H1 (cell line): Measurements from ENCODE around the gene PBOV1. TPM values are rescaled to one million over a fixed set of nuclear protein-coding genes. Genes with fewer than 3 reads are reported as not detected.

ENCODE experiments used
- CBX5 ChIP-seq: fragments of 300-800, 300-1000 bp; sonication (generic); IDR thresholded peaks from 2 replicates; pipeline ENCODE4 v1.7.1; 2016; ENCODE audit warnings: antibody characterized with exemption, low read length, low read depth
- FOSL1 ChIP-seq: IDR thresholded peaks from 2 replicates; pipeline ENCODE4 v1.6.1; 2011; ENCODE audit warnings: mild to moderate bottlenecking, low read depth, low read length, moderate library complexity; ENCODE audit not compliant: insufficient read depth
- GABPA ChIP-seq: IDR thresholded peaks from 2 replicates; pipeline ENCODE4 v1.6.1; 2011; ENCODE audit warnings: mild to moderate bottlenecking, low read length, moderate library complexity, borderline replicate concordance; ENCODE audit not compliant: insufficient read depth
- HDAC6 ChIP-seq: IDR thresholded peaks from one replicate; pipeline ENCODE4 v1.7.1; 2012; ENCODE audit warnings: low read depth, mild to moderate bottlenecking, inconsistent platforms, low read length, moderate library complexity
- KDM4A ChIP-seq: IDR thresholded peaks from one replicate; pipeline ENCODE4 v1.7.1; 2012; ENCODE audit warnings: low read depth, mild to moderate bottlenecking, moderate library complexity, low read length, inconsistent platforms; ENCODE audit not compliant: severe bottlenecking
- SAP30 ChIP-seq: fragments of 300-600 bp; sonication (generic); IDR thresholded peaks from 2 replicates; pipeline ENCODE4 v1.7.1; 2012; ENCODE audit warnings: low read length, moderate library complexity, mild to moderate bottlenecking, inconsistent platforms; ENCODE audit not compliant: insufficient read depth, insufficient replicate concordance
- TAF7 ChIP-seq: optimal IDR thresholded peaks from 2 replicates; pipeline ENCODE3; 2011; ENCODE audit warnings: low read depth, mild to moderate bottlenecking, inconsistent platforms, low read length, moderate library complexity, borderline replicate concordance
- ZNF274 ChIP-seq: IDR thresholded peaks from 2 replicates; pipeline ENCODE4 v1.7.0; 2012; ENCODE audit warnings: low read length, borderline replicate concordance; ENCODE audit errors: extremely low read depth
- polyA plus RNA-seq, 7 experiments: library from polyadenylated mRNA; depleted of rRNA in 3 of 7; stranded (reverse) in 5 of 7; unstranded in 2 of 7; fragments of >200 nt in 5 of 7; fragments of 200-250 nt in 2 of 7; gene quantifications; 1 replicate in 5 of 7; 2 replicates in 1 of 7; 4 replicates in 1 of 7; pipeline versions ENCODE4 v1.2.1 to v1.2.3, GENCODE V29; 2011 to 2013; ENCODE audit warnings: missing spikeins in 2 of 7, mixed read lengths in 2 of 7
- total RNA-seq: library from RNA; stranded (reverse); fragmentation: NEBNext Ultra II Directional; extraction: Animal tissue kit (Norgen Biotek cat#: 25700); gene quantifications from 2 replicates; pipeline ENCODE4 v1.2.1, GENCODE V29; 2021

The PBOV1 gene
- total and polyA plus RNA-seq, 2 of the 8 experiments (the other 6 are each of a cell fraction or from before 2014, with no cell fraction given) = not detected

DNA sequence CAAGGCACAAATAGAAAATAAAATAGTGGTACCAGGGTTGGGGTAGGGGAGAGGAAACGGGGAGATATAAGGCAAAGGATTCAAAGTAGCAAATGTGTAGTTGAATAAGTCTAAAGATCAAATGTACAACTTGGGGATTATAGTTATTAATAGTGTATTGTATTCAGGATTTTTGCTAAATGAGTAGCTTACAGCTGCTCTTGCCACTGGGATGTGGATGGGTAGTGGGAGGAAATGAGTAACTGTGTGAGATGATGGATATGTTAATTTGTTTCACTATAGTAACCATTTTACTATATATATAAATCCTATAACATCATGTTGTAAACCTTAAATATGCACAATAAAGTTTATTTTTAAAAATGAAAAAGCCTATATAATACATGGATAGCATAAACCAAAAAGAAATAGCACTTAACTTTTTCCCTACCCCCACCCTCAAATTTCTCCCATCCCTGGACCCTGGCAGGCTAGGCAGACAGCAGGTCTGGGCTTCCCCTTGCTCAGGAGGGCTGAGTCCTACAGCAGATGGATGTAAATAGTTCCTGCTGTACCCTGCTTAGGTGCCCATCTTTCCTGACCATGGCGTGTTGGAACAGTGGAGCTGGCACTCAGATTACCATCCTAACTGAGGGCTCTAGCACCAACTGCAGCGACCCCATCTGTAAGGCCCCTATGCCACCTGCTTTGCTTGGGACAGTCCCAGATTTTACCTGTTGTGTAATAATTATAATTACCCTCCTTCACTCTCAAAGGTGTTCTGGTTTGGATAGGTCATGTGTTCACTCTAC, 28.6 kb upstream of the PBOV1 start (continued):
- TF ChIP-seq FOSL1 (no peak), KDM4A (no peak), ZNF274 (no peak), CBX5 (no peak), GABPA (no peak), HDAC6 (no peak), TAF7 (no peak), SAP30 (no peak)
